COLO829 (cell line): ENCODE measurements around the gene CBX8.
"Not testable (repeated sequence)": the region's sequence is repeated elsewhere in the genome, so short reads cannot be mapped to it uniquely, and the experiment has no call there.

Source experiments
- DNase-seq: peaks from one replicate; pipeline ENCODE4 v3.0.0; 2012; ENCODE audit warnings: low spot score

The CBX8 gene

DNA sequence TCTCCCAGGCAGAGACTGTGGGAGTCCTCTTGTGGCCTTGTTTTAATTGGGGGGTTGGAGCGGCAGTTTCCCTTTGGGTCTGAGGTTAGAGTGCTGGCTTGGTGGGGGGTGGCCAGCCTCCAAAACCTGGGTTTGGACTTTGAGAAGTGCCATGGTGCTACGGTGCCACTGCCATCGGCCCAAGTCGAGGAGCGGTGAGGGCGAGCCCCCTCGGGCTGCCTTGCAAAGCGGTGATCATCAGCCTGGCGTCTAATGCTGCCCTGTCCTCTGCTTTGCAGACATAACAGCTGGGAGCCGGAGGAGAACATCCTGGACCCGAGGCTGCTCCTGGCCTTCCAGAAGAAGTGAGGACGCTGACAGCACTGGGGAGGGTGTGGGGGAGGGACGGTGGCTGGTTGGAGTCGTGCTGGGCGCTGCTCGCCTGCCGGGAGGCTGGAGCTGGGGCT is 17.8 kb downstream of the CBX8 start:
- DNase-seq, result no peak

DNA sequence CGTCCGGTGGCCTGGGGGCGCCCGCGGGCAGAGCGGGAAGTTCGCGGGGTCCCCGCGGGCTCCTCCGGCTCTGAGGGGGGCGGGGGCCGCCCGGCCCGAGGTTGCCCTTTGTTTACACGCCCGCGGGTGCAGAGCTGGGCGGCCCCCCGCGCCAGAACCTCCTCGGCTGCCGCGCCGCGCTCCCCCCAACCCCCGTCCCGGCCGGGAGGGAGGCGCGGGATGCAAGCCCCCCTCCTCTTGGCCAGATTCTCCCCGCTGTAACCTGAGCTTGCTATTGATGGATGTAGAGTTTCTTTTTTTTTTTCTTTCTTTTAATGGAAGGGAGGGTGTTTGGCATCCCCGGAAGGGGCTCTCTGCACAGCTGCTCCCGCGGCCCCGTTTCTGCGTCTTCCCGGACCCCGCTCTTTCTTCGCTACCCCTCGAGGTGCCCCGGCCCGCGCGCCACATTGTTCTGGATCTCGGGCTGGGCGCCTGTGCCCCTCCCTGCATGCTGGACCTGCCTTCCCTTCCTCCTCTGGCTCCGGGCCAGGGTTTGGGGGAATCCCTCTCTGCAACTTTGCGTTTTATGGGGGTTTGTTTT is 18.3 kb downstream of the CBX8 start:
- DNase-seq, result no peak

DNA sequence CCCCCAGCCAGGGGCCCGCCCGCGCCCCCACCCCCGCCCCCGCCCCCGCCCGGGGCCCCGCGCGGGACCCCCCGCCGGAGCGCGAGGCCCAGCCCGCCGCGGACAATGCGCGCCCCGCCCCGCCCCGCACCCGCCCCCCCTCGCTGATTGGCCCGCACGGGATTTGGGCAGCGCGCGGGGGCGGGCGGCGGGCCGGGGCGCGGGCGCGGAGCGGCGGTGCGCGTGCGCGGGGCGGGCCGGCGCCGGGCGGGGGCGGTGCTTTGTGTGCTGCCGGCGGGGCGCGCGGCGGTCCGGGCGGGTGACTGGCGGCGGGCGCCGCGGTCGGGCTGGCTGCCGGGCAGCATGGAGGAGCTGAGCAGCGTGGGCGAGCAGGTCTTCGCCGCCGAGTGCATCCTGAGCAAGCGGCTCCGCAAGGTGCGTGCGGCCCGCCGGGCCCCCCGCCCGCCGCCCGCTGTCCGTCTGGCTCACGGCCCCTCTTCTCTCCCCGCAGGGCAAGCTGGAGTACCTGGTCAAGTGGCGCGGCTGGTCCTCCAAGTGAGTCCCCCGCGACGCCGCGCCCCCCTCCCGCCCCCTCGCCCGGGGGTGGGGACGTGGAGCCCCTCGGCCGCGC is 18.9 kb downstream of the CBX8 start, which contains the start of gene CBX2:
CBX2 (plus strand) TSS at position 255 of the 610 bp plus-strand sequence; CDS start at position 343, 88 bp downstream.
- DNase-seq, result peak; percentile 86

DNA sequence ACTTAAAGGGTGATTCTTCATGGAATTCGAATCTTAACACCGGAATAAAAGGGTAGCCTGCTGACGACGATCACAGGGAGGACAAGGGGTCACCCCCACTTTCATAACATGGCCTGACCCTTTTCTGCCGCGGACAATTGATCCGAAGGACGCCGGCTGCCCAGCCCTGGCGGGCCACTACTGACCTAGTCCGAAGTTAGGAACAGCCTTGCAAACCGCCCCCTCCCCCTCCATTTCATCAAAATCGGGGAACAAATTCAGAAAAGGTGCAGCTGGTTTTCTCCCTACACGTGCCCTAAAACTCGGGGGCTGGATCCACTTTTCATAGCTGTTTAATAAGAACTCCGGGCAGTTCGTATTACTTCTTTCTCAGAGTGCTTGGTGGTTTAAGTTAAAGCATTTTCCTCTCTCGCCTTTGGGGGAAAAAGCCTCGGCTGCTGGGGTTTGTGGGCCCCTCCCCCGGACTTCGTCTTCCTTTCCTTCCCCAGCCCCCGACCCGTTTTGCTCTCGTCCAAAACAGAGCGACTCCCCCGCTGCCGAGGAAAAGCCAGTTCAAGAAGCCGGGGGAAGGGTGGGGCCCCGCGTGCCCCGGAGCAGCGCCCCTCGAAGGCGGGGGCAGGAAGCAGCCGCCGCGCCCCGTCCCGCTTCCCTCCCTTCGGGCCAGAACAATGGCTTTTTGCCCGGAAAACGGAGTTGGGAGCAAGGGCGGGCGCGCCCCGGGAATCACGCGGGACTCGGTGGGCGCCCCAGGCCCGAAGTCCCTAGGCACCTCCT is 19.6 kb downstream of the CBX8 start:
- DNase-seq, result peak; percentile 48

DNA sequence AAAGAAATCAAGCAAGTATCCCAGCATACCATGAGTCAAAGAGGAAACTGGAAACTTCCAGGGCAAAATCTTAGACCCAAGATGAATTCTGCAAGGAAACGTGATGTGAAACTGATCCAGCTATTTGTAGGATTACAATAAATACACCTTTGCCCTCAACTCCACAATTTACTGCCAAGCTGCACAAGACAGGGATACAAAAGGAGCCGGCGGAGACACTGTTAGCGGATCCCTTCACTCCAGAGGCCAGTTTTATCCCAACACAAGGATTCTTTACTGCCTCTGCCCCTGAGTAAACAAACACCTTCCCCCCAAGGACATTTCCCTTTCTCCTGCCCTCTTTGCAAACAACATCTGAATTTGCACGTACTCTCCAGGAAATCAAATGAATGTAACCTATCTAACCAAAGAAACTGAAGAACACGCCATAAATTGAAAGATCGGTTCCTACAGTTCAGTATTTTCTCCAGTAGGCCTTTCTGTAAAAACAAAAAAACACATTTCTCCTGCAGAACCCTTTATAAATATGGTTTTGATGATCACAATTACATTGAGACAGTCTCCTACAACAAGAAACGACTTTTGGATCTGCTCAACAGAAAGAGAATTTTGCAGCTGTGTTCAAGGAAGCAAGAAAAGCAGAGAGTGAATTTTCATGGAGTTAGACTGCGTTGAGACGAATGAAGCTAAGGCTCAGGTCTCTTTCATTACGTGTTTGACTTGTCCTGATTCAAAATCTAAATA is 20.3 kb downstream of the CBX8 start:
- no peak for DNase-seq

DNA sequence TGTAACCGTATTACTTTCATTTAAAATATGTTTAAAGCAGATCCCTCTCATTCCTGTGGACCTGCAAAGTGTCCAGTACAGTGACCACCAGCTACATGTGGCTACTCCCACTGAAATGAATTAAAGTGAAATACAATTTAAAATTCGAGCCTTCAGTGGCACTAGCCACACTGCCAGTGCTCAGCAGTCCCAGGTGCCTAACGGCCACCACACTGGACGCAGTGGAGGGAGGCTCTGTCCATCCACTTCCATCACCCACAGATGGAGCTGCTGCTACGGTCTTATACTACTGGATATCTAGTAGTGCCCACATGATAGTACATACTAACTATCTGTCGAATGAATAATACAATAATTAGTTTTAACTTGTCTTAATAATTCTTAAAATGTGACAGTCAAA is 21.2 kb downstream of the CBX8 start:
- DNase-seq, result no peak

DNA sequence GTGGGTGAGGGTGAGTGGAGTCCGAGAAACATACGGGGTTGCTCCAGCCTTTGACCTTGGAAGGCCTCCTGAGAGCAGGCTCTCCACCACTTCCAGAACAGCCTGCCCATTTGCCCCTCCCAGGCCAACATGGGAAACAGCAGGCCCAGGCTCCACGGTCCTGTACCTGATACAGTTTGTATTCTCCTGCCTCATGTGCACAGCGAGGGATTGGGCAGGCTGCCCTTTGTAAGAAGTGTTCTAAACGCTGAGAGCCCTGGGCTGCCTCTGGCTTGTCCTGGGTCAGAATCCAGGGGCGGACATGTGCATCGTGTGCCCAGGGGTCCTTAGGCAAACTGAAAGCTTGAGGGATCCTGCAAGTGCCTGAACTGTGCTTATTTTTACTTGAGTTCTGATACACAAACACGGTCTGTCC is 22.3 kb downstream of the CBX8 start:
- no peak for DNase-seq

DNA sequence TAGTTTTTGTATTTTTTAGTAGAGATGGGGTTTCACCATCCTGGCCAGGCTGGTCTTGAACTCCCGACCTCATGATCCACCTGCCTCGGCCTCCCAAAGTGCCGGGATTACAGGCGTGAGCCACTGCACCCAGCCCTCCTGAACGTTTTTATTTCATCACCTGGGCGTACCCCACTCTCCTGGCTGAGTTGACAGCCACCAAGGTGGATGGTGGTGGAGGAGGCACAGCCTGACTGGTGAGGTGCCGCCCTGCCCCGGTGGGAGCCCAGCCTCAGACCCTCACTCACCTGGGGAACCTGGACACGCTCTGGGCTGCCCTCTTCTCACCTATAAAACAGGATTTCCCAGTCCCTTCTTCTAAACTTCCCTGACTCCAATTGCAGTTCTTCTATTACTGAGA is 24.2 kb downstream of the CBX8 start:
- not testable (repeated sequence) for DNase-seq

DNA sequence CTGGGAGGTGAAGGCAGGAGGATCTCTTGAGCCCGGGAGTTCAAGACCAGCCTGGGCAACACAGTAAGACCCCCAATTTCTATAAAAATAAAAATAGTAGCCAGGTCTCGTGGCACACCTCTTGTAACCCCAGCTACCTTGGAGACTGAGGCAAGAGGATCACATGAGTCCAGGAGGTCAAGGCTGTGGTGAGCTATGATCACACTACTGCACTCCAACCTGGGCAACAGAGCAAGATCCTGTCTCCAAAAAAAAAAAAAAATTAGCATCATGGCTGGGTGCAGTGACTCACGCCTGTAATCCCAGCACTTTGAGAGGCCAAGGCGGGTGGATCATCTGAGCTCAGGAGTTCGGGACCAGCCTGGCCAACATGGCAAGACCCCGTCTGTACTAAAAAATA is 25.6 kb downstream of the CBX8 start:
- no peak for DNase-seq

DNA sequence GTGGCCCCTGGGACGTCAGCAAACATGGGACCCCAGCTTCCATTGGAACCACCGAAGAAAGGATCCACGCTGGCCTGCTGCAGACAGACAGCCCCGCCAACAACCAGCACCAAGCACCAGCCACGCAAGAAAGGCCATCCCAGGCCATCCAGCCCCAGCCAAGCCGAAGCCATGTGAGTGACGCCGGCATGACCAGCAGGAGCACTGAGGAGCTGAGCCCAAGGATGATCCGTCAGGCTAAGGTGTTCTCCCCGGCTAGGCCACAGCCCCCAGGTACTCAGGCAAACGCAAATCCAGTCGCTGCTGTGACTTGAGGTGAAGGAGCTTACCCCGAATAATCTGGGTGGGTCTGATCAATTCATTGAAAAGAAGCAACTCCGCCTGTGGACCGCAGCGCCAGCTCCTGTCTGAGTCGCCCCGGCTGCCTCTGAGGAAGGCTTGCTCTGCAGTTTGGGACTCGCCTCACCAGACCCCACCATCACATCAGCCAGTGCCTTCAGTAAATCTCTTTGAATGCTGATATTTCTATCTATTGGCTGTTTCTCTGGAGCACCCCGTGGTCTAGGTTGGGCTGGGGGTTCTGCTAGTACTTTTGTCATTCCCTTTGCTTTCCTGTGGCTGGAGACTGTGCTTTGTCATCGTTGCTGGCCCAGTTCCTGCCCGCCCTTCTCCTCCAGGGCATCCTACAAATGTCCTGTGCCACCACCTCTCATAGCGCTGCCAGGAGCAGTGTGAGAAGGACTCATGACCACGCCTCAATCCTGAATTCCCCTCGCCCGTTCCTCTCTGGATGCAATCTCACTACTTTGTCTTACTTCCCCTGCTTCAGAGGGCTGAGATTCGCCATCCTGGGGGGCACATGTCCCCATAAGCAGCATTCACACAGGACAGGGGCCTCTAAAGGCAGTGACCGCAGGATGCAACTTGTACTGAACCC is 27.0 kb downstream of the CBX8 start:
- DNase-seq, result no peak

DNA sequence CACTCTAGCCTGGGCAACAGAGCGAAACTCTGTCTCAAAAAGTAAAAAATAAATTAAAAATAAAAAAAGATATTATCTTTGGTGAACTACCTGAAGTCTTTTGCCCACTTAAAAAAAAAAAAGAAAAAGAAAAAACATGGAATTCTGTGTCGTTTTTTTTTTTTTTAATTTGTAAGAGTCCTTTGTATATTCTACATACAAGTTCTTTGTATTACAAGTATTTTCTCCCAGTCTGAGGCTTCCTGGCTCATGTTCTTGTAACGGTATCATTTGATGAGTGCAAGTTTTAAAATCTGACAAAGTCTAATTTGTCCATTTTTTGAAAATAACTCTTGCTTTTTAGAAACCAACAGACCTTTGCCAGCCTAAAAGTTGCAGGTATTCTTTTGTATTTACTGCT is 31.2 kb downstream of the CBX8 start:
- DNase-seq, result no peak

DNA sequence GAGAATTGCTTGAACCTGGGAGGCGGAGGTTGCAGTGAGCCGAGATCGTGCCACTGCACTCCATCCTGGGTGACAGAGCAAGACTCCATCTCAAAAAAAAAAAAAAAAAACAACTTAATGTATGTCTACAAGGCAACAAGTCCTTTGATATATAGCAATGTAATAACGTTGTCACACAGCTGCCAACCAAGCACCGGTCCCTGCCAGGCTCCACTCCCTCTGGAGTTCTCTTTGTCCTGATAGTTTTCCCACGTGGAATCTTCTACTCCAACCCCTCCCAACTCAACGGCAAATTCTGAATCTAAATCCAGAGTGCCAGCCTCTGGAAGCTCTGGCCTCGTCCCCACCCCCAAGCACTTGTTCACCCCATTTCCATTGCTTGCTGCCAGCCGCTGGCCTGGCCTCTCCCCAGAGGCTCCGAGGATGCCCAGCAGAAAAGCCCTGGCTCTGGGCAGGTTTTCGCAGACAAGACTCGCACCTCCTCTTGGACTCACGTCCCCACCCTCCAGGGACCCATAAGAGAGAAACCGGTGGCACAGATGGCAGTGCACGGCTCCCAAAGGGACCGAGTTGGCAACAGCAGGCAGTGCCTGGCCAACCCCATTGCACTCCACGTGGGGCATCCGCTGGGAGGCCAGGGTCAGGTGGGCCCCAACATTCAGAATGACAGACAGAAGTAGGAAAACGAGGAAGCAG is 34.8 kb downstream of the CBX8 start:
- DNase-seq, result no peak

DNA sequence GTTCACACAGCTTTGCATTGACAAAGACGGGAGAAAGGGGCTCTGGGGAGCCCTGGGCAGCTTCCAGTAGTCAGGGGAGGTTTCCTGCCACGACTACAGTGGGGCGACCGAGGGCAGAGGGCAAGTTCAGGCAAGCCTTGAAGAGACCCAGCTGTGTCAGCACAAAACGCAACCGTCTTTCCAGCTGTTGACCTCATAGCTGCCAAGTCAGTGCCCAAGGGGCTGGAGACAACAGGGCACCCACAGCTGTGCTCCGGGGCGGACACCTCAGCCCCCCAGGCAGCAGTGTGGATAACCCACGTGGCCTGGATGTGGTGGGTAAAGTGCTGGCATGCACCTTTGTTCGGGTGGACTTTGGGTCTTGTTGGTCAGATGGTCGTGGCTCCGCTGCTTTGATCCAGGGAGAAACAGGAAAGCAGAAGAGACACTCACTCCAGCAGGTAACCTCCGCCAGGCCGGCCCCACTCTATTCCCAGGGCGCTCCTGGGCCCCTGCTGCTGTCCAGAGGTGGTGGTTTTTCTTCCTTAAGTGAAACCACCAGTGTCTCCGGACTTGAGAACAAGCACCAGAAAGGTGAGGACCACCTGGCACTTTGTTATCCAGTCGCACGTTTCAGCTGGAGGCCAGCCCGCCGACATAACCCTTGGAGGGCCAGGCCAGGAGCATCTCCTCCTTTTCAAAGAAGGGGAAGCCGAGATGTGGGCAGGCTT is 36.5 kb downstream of the CBX8 start:
- DNase-seq, result no peak

DNA sequence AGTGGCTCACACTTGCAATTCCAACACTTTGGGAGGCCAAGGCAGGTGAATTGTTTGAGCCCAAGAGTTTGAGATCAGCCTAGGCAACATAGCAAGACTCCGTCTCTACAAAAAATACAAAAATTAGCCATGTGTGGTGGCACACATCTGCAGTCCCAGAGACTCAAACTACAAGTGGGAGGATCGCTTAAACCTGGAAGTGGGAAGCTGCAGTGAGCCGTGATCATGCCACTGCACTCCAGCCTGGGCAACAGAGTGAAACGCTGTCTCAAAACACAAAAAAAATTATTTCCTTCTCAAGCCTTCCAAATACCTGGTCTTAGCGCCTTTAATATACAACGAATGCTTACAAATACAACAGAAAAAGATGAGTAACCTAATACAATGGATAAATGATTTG is 38.6 kb downstream of the CBX8 start:
- no peak for DNase-seq

DNA sequence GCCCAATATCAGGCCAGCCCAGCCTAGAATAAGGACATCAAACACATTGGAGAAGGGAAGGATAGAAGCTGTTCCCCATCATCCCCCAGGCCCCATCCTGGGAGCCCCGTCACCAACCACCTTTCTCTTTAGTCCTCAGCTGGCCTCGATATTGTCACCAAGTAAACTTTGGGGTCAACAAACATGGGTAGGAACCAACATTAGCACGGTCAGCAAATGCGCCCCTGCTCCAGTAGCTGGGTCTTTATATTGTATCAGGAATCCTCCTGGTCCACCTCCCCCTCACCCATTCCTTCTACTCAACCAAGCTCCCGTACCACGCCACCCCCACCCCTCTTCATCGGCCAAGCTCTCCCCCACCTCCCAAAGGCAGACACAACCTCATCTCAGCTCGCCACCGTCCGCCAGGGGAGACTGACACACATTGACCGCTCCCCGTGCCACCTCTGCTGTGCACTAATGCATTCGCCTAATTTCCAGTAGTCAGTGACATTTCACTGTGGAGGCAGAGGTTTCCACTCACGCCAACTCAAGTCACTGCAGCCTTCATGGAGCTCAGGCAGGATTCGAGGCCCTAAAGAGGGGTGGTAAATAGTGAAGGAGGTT is 39.6 kb downstream of the CBX8 start:
- no peak for DNase-seq

DNA sequence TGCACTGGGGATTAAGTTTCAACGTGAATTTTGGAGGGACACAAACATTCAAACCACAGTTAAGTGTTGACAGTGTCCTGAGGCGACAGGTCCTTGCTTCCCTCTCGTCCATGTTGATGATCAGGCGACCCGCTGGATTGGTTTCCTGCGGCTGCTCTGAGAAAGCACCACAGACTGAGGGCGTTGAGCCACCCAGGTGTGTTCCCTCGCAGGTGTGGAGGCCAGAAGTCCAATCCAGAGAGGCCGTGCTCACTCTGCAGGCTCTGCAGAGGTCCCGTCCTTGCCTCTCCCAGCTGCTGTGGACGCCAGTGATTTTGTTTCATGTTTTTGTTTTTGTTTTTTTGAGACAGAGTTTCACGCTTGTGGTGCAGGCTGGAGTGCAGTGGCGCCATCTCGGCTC is 41.3 kb downstream of the CBX8 start:
- DNase-seq, result no peak

DNA sequence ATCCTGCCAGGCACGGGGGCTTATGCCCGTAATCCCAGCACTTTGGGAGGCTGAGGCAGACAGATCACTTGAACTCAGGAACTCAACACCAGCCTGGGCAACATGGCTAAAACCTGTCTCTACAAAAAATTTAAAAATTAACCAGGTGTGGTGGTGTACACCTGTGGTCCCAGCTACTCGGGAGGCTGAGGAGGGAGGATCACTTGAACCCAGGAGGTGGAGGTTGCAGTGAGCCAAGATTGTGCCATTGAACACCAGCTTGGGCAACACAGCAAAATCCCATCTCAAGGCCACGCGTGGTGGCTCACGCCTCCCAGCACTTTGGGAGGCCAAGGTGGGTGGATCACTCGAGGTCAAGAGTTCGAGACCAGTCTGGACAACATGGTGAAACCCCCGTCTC is 42.0 kb downstream of the CBX8 start:
- DNase-seq, result not testable (repeated sequence)

DNA sequence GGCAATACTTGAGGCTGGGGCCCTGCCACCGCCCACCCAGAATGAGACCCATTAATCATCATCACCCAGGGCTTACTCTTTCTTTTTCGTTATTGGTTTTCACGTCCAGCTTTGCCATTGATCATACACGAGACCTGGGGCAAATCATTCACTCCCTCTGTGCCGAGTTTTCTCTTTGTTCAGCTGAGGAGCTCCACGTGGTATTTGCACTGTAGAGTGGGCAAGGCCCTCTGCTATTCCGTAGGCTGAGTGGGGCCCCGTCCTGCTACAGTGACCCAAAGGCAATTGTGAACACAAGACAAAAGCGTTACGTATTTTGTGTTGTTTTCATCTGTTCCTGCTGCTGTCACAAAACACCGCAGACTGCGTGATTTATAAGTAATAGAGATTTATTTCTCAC is 42.5 kb downstream of the CBX8 start:
- no peak for DNase-seq

DNA sequence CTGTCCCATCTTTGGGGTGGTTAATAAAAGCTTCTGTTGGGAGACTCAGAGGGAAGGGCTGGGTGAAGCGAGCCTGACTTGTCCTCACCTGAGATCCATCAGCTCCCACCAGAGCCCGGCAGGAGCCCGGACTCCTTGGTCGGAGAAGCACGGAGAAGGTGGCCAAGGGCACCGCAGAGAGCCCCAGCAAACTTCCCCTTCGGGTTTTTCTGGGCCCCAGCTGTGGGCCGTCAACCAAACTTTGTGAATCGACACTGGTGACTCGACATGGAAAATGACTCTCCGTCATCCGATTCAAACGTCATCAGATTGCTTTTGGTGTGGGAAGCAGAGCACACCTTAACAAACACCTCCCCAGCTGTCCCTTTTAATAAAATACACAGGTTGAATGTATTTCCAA is 44.7 kb downstream of the CBX8 start:
- DNase-seq, result no peak
